PC-3 (cell line): ENCODE results near the gene SLC22A6.

Experiments used
- CTCF ChIP-seq: fragments of 300-600 bp; sonication (generic); conservative IDR thresholded peaks from 2 replicates; pipeline ENCODE4 v1.5.1; 2017; ENCODE audit warnings: antibody characterized with exemption, low read depth, mild to moderate bottlenecking, low read length
- EZH2 ChIP-seq: fragments of 300-600 bp; sonication (generic); IDR thresholded peaks from one replicate; pipeline ENCODE4 v1.6.1; 2017; ENCODE audit warnings: antibody characterized with exemption, mild to moderate bottlenecking, low read length; ENCODE audit not compliant: unreplicated experiment
- EZH2phosphoT487 ChIP-seq: fragments of 300-600 bp; sonication (generic); IDR thresholded peaks from 2 replicates; pipeline ENCODE4 v1.6.1; 2018; ENCODE audit warnings: mild to moderate bottlenecking, antibody characterized with exemption, low read length, borderline replicate concordance

- TF ChIP-seq CTCF (no peak), EZH2 (no peak), EZH2phosphoT487 (no peak)
Observed at GRCh38 chr11:62962391-62962790, 22.4 kb downstream of the SLC22A6 start.
